Panc1 (cell line): ENCODE data around the gene TMCO4. TPM values are rescaled to one million over a fixed set of nuclear protein-coding genes. Genes with fewer than 3 reads are reported as not detected.

Source experiments
- ATAC-seq: fragments of 200-7000 bp; cut with Tn5 transposase; 2 replicates; pipeline ENCODE4 v1.9.1; 2020; ENCODE audit warnings: mild to moderate bottlenecking, moderate library complexity
- BruUV-seq: library from RNA; stranded (reverse); fragments of 400-500 nt; replicated peaks from 2 replicates; lab custom pipeline; 2021; lab: Mats Ljungman, UMichigan
- CTCF ChIA-PET: fragments of 300-600 bp; sonication (Branson Sonifier 250); formaldehyde crosslinking; loops from one replicate; lab custom pipeline; 2022; ENCODE audit warnings: antibody characterized with exemption; lab: Charles Lee
- POLR2A ChIA-PET: fragments of 300-600 bp; sonication (Branson Sonifier 250); formaldehyde crosslinking; loops from one replicate; lab custom pipeline; 2022; ENCODE audit warnings: antibody characterized with exemption; lab: Charles Lee
- DNase-seq: peaks from one replicate; pipeline ENCODE4 v3.0.0-alpha.2; 2010; ENCODE audit warnings: low read depth, low spot score
- H3K27ac ChIP-seq: 2 replicates; pipeline ENCODE4 v1.5.1; 2011; ENCODE audit warnings: mild to moderate bottlenecking, low read length, inconsistent platforms
- H3K27me3 ChIP-seq: fragments of 200-500 bp; sonication (Bioruptor generic); 2 replicates; pipeline ENCODE4 v1.6.0; 2014; ENCODE audit warnings: low read length, inconsistent platforms; ENCODE audit not compliant: control insufficient read depth, insufficient read depth
- H3K36me3 ChIP-seq: fragments of 200-500 bp; sonication (Bioruptor generic); 2 replicates; pipeline ENCODE4 v1.5.1; 2014; ENCODE audit warnings: inconsistent platforms, mild to moderate bottlenecking, low read length, moderate library complexity; ENCODE audit not compliant: control insufficient read depth, insufficient read depth
- H3K4me1 ChIP-seq: 2 replicates; pipeline ENCODE4 v1.5.1; 2011; ENCODE audit warnings: inconsistent platforms, mild to moderate bottlenecking, low read length, moderate library complexity; ENCODE audit not compliant: control insufficient read depth, insufficient read depth
- H3K4me3 ChIP-seq, 2 experiments: 2 replicates each; pipeline ENCODE4 v1.5.1; 2011 to 2012; ENCODE audit warnings: low read depth in 2 of 2, low read length in 2 of 2, mild to moderate bottlenecking in 2 of 2, inconsistent platforms in 1 of 2, moderate library complexity in 1 of 2
- H3K9me3 ChIP-seq: fragments of 200-500 bp; sonication (Bioruptor generic); 2 replicates; pipeline ENCODE4 v1.5.1; 2014; ENCODE audit warnings: low read depth, mild to moderate bottlenecking, inconsistent platforms, low read length, moderate library complexity; ENCODE audit not compliant: control insufficient read depth, insufficient read depth
- POLR2AphosphoS5 ChIP-seq: IDR thresholded peaks from 2 replicates; pipeline ENCODE4 v1.6.1; 2012; ENCODE audit warnings: mild to moderate bottlenecking, low read depth, low read length, moderate library complexity
- SIN3A ChIP-seq: IDR thresholded peaks from 2 replicates; pipeline ENCODE4 v1.6.1; 2012; ENCODE audit warnings: low read depth, mild to moderate bottlenecking, low read length, moderate library complexity, borderline replicate concordance; ENCODE audit not compliant: insufficient read depth
- TCF7L2 ChIP-seq: IDR thresholded peaks from 2 replicates; pipeline ENCODE4 v1.6.1; 2011; ENCODE audit warnings: mild to moderate bottlenecking, low read depth, low read length, inconsistent platforms
- in situ Hi-C: cut with HindIII; loops from 2 replicates; pipeline ENCODE4 v1.10.0; 2016; ENCODE audit warnings: low sequenced_read_pairs, low pct_unique_long_range_greater_than_20kb
- intact Hi-C: fragments of 100-400 bp; cut with micrococcal nuclease; formaldehyde crosslinking; loops from one replicate; pipeline ENCODE4 v1.10.0; 2022; ENCODE audit not compliant: unreplicated experiment
- total RNA-seq: library from RNA; stranded (reverse); gene quantifications from one replicate; pipeline ENCODE4 v1.2.1, GENCODE V29; 2021; ENCODE audit not compliant: unreplicated experiment
- TF ChIP-seq, protein P1 (sequence below), 2 experiments: IDR thresholded peaks; 2 replicates each; pipeline ENCODE4 v1.6.1; 2011 to 2012; ENCODE audit warnings: low read depth in 2 of 2, control low read depth in 1 of 2, low read length in 1 of 2, mild to moderate bottlenecking in 1 of 2, moderate library complexity in 1 of 2; ENCODE audit not compliant: insufficient read depth in 1 of 2
- TF ChIP-seq, protein P2 (sequence below): fragments of 450-650 bp; IDR thresholded peaks from 2 replicates; pipeline ENCODE4 v1.5.1; 2017; ENCODE audit warnings: mild to moderate bottlenecking

TMCO4 gene
- total RNA-seq, 1 experiment from 2014 or later, result 13.2 TPM

DNA sequence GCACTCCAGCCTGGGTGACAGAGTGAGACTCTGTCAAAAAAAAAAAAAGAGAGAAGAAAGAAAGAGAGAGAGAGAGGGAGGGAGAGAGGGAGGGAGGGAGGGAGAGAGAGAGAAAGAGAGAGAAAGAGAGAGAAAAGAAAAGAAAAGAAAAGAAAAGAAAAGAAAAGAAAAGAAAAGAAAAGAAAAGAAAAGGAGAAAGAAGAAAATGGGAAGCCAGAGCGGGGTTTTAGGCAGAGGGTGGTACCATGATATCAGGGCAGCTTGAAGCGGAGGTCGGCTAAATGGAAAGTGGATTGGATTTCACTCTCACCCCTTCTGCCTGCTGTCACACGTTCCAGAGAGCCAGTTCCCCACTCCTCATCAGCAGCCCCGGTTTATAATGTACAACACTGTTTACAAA lies 1.9 kb downstream of the TMCO4 start:
- no peak for TF ChIP-seq TCF7L2
- TF ChIP-seq, protein P1, sequence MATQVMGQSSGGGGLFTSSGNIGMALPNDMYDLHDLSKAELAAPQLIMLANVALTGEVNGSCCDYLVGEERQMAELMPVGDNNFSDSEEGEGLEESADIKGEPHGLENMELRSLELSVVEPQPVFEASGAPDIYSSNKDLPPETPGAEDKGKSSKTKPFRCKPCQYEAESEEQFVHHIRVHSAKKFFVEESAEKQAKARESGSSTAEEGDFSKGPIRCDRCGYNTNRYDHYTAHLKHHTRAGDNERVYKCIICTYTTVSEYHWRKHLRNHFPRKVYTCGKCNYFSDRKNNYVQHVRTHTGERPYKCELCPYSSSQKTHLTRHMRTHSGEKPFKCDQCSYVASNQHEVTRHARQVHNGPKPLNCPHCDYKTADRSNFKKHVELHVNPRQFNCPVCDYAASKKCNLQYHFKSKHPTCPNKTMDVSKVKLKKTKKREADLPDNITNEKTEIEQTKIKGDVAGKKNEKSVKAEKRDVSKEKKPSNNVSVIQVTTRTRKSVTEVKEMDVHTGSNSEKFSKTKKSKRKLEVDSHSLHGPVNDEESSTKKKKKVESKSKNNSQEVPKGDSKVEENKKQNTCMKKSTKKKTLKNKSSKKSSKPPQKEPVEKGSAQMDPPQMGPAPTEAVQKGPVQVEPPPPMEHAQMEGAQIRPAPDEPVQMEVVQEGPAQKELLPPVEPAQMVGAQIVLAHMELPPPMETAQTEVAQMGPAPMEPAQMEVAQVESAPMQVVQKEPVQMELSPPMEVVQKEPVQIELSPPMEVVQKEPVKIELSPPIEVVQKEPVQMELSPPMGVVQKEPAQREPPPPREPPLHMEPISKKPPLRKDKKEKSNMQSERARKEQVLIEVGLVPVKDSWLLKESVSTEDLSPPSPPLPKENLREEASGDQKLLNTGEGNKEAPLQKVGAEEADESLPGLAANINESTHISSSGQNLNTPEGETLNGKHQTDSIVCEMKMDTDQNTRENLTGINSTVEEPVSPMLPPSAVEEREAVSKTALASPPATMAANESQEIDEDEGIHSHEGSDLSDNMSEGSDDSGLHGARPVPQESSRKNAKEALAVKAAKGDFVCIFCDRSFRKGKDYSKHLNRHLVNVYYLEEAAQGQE (IDR thresholded peaks at IDR 0.05; ENCODE audit: insufficient read depth in 1 of 2, low read depth in 2 of 2, low read length in 1 of 2), result no peak
- TF ChIP-seq SIN3A, result no peak
- no peak for TF ChIP-seq POLR2AphosphoS5
- TF ChIP-seq, protein P2, sequence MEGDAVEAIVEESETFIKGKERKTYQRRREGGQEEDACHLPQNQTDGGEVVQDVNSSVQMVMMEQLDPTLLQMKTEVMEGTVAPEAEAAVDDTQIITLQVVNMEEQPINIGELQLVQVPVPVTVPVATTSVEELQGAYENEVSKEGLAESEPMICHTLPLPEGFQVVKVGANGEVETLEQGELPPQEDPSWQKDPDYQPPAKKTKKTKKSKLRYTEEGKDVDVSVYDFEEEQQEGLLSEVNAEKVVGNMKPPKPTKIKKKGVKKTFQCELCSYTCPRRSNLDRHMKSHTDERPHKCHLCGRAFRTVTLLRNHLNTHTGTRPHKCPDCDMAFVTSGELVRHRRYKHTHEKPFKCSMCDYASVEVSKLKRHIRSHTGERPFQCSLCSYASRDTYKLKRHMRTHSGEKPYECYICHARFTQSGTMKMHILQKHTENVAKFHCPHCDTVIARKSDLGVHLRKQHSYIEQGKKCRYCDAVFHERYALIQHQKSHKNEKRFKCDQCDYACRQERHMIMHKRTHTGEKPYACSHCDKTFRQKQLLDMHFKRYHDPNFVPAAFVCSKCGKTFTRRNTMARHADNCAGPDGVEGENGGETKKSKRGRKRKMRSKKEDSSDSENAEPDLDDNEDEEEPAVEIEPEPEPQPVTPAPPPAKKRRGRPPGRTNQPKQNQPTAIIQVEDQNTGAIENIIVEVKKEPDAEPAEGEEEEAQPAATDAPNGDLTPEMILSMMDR, result no peak
- ChIA-PET POLR2A (interaction anchor here (0.5 kb wide), 2 partner anchors 40 to 1033 kb away, joined by 3 read pairs; no protein-coding TSS in a partner anchor), CTCF (no interaction called here)
- Histone ChIP-seq H3K9me3 (no peaks in the 10 kb centered on the region), H3K27ac (no peak overlapping the region), H3K36me3 (no peaks in the 10 kb centered on the region), H3K4me1 (peaks cover 5% of the 10 kb centered on the region), H3K4me3 (no peak overlapping the region), H3K27me3 (no peaks in the 10 kb centered on the region)
- BruUV-seq, result no TSS peak
- no peak for ATAC-seq
- in situ Hi-C loops (no loop called here), intact Hi-C loops (no loop called here)
- no peak for DNase-seq

DNA sequence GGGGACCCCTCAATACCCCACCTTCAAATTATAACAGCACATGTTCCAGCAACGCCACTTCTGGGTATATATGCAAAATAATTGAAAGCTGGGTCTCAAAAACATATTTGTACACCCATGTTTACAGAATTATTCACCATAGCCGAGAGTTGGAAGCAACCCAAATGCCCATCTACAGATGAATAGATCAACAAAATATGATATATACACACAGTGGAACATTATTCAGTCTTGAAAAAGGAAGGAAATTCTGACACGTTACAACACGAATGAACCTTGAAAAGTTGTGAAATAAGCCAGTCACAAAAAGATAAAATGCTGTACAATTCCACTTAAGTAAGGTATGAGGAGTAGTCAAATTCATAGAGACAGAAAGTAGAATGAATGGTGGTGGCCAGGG lies 5.1 kb downstream of the TMCO4 start:
- Histone ChIP-seq H3K4me3 (no peak overlapping the region), H3K9me3 (no peaks in the 10 kb centered on the region), H3K27ac (no peak overlapping the region), H3K27me3 (no peaks in the 10 kb centered on the region), H3K4me1 (peaks cover 5% of the 10 kb centered on the region), H3K36me3 (no peaks in the 10 kb centered on the region)
- in situ Hi-C loops, result no loop called here
- POLR2A ChIA-PET, result no interaction called here
- TF ChIP-seq SIN3A (no peak), TCF7L2 (no peak)
- ATAC-seq (no peak), DNase-seq (no peak)
- CTCF ChIA-PET, result no interaction called here
- BruUV-seq, result no TSS peak
- intact Hi-C loops, result no loop called here

DNA sequence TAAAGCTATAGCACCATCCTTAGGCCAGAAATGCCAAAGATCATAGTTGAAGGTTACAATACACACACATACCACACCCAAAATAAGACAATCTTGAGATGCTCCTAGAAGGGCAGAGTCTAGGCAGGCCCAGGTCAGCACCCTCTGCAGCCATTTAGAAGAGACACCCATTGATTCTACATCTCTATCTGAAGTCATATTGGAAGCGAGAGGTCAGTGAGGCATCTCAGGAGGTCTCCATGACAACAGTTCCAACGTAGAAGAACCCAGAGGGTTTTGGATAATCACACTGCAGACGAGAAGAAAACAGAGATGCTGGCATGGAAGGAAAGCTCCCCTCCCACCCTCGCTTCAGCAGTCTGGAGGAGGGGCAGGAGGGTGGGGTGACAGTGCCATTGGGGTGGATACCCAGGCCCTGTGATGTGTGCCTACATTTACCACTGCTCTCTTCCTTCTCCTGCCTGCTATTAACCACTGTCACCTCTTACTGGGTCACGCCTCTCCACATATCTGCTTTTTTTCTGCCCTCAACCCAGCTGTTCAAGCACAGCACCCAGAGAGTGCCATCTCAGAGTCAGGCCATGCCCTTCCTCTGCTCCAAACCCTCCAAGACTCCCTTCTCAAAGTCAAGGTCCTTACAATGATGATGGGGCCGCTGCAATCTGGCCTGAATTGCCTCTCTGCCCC lies 6.2 kb downstream of the TMCO4 start:
- no peaks in the 10 kb centered on the region for H3K27me3 ChIP-seq
- DNase-seq, result no peak
- H3K4me1 ChIP-seq, result no peaks in the 10 kb centered on the region
- CTCF ChIA-PET, result no interaction called here
- H3K27ac ChIP-seq, result no peak overlapping the region
- TF ChIP-seq TCF7L2 (no peak), SIN3A (no peak), POLR2AphosphoS5 (no peak)
- TF ChIP-seq, protein P1 (IDR thresholded peaks at IDR 0.05; ENCODE audit: insufficient read depth in 1 of 2, low read depth in 2 of 2, low read length in 1 of 2), result no peak
- TF ChIP-seq, protein P2, result no peak
- no peak overlapping the region for H3K4me3 ChIP-seq
- intact Hi-C loops (no loop called here), in situ Hi-C loops (no loop called here)
- POLR2A ChIA-PET, result no interaction called here
- BruUV-seq, result no TSS peak
- no peaks in the 10 kb centered on the region for H3K9me3 ChIP-seq
- no peaks in the 10 kb centered on the region for H3K36me3 ChIP-seq
- ATAC-seq, result no peak
